ENCODE data around the gene SHOC2.

DNA sequence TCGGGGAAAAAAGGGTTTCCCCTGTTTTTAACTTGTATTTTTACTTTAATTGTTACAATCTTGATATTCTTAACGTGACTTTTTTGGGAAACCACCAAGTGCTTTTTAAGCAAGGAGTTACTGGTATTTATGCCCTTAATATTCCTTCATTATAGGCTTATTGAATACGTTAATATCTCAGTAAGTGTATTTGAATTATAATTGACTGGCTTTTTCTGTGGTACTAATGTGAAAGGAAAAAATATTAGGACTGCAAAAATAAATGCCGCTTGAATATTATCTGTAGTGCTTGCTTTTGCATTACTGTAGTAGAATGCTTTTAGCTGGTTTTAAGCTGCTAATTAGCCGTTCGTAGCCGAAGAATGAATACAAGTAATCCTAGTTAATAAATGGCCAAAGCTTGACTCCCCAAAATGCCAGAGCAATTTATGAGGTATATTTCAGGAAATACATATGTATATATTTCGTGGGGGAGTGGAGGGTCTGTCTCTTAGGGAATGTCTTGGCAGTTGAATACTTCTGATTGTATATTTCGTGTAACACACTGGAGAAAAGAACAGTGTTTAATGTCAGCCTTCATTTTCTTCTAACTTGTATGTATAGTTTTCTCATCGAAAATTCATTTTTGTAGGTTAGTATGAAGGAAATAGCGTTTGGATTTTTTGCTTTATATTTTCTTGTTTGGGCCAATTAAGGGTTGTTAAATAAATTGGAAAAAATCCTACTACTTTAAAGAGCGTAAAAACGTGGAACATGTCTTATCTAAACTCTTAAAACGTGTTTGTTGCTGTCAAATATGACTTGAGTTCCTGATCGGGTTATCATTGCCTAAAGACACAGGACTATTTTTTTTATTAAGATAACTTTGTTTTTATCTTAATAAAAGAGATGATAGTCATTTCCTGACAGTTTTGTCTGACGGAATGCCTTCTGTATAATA is 46.1 kb upstream of the SHOC2 start:
- TF ChIP-seq TAF1 (IDR thresholded peaks at IDR 0.05; ENCODE audit: borderline replicate concordance, insufficient read depth, low read length) (no peak), POLR2AphosphoS5 (IDR thresholded peaks at IDR 0.05; ENCODE audit: low read depth, low read length) (no peak)
- TF ChIP-seq, protein P1, sequence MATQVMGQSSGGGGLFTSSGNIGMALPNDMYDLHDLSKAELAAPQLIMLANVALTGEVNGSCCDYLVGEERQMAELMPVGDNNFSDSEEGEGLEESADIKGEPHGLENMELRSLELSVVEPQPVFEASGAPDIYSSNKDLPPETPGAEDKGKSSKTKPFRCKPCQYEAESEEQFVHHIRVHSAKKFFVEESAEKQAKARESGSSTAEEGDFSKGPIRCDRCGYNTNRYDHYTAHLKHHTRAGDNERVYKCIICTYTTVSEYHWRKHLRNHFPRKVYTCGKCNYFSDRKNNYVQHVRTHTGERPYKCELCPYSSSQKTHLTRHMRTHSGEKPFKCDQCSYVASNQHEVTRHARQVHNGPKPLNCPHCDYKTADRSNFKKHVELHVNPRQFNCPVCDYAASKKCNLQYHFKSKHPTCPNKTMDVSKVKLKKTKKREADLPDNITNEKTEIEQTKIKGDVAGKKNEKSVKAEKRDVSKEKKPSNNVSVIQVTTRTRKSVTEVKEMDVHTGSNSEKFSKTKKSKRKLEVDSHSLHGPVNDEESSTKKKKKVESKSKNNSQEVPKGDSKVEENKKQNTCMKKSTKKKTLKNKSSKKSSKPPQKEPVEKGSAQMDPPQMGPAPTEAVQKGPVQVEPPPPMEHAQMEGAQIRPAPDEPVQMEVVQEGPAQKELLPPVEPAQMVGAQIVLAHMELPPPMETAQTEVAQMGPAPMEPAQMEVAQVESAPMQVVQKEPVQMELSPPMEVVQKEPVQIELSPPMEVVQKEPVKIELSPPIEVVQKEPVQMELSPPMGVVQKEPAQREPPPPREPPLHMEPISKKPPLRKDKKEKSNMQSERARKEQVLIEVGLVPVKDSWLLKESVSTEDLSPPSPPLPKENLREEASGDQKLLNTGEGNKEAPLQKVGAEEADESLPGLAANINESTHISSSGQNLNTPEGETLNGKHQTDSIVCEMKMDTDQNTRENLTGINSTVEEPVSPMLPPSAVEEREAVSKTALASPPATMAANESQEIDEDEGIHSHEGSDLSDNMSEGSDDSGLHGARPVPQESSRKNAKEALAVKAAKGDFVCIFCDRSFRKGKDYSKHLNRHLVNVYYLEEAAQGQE (IDR thresholded peaks at IDR 0.05; ENCODE audit: insufficient read depth in 1 of 2, low read depth in 2 of 2, low read length in 2 of 2), result no peak
